Trophoblast cell (in vitro differentiated cells and primary cell): Measurements from ENCODE around the gene DGKK.

Experiments
- DNase-seq, 2 donors: peaks; one replicate each; pipeline ENCODE4 v3.0.0-alpha.2; 2016
- H2AFZ ChIP-seq: 2 replicates; pipeline ENCODE4 v1.6.1; 2013; ENCODE audit warnings: low read length, moderate library complexity, mild to moderate bottlenecking; ENCODE audit not compliant: insufficient read depth, poor library complexity
- H2AK5ac ChIP-seq: 2 replicates; pipeline ENCODE4 v1.6.1; 2013; ENCODE audit warnings: mild to moderate bottlenecking, low read length
- H2BK120ac ChIP-seq: 2 replicates; pipeline ENCODE4 v1.6.1; 2013; ENCODE audit warnings: low read length, mild to moderate bottlenecking, moderate library complexity; ENCODE audit not compliant: insufficient read depth, poor library complexity
- H2BK12ac ChIP-seq: 2 replicates; pipeline ENCODE4 v1.6.1; 2013; ENCODE audit warnings: mild to moderate bottlenecking, low read length, moderate library complexity
- H2BK5ac ChIP-seq: 2 replicates; pipeline ENCODE4 v1.6.1; 2013; ENCODE audit warnings: low read length, low read depth, moderate library complexity, mild to moderate bottlenecking; ENCODE audit not compliant: poor library complexity
- H3K14ac ChIP-seq: 2 replicates; pipeline ENCODE4 v1.6.1; 2013; ENCODE audit warnings: mild to moderate bottlenecking, low read length
- H3K18ac ChIP-seq: 2 replicates; pipeline ENCODE4 v1.6.1; 2013; ENCODE audit warnings: mild to moderate bottlenecking, low read length
- H3K23ac ChIP-seq: 2 replicates; pipeline ENCODE4 v1.6.1; 2013; ENCODE audit warnings: low read length
- H3K27ac ChIP-seq: 2 replicates; pipeline ENCODE4 v1.5.1; 2013; ENCODE audit warnings: low read depth, mild to moderate bottlenecking, inconsistent platforms, low read length, moderate library complexity
- H3K27me3 ChIP-seq: 2 replicates; pipeline ENCODE4 v1.6.1; 2013; ENCODE audit warnings: inconsistent platforms, mild to moderate bottlenecking, low read length, moderate library complexity; ENCODE audit not compliant: insufficient read depth
- H3K36me3 ChIP-seq, 2 experiments: 1 replicate in 1 of 2; 2 replicates in 1 of 2; pipeline ENCODE4 v1.6.1; 2013; ENCODE audit warnings: low read length in 2 of 2, mild to moderate bottlenecking in 2 of 2, moderate library complexity in 1 of 2; ENCODE audit not compliant: insufficient read depth in 2 of 2, control insufficient read depth in 1 of 2
- H3K4ac ChIP-seq: 2 replicates; pipeline ENCODE4 v1.6.1; 2013; ENCODE audit warnings: low read depth, mild to moderate bottlenecking, low read length, moderate library complexity
- H3K4me1 ChIP-seq, 2 experiments: 1 replicate in 1 of 2; 2 replicates in 1 of 2; pipeline ENCODE4 v1.6.1; 2013; ENCODE audit warnings: low read length in 2 of 2, mild to moderate bottlenecking in 2 of 2, moderate library complexity in 1 of 2; ENCODE audit not compliant: insufficient read depth in 2 of 2, control insufficient read depth in 1 of 2
- H3K4me2 ChIP-seq: 2 replicates; pipeline ENCODE4 v1.6.1; 2013; ENCODE audit warnings: inconsistent platforms, mild to moderate bottlenecking, low read length, moderate library complexity
- H3K4me3 ChIP-seq: 2 replicates; pipeline ENCODE4 v1.5.1; 2013; ENCODE audit warnings: mild to moderate bottlenecking, low read depth, low read length, inconsistent platforms
- H3K79me1 ChIP-seq: one replicate; pipeline ENCODE4 v1.6.1; 2013; ENCODE audit warnings: low read length
- H3K79me2 ChIP-seq: 2 replicates; pipeline ENCODE4 v1.6.1; 2013; ENCODE audit warnings: low read length, mild to moderate bottlenecking; ENCODE audit not compliant: control insufficient read depth, insufficient read depth, poor library complexity
- H3K9ac ChIP-seq: 2 replicates; pipeline ENCODE4 v1.6.1; 2013; ENCODE audit warnings: mild to moderate bottlenecking, low read length
- H3K9me3 ChIP-seq: 2 replicates; pipeline ENCODE4 v1.6.1; 2013; ENCODE audit warnings: low read depth, mild to moderate bottlenecking, control low read depth, inconsistent platforms, low read length; ENCODE audit not compliant: insufficient read depth
- H4K12ac ChIP-seq: 2 replicates; pipeline ENCODE4 v1.6.1; 2013; ENCODE audit warnings: low read depth, mild to moderate bottlenecking, low read length, moderate library complexity
- H4K8ac ChIP-seq: 2 replicates; pipeline ENCODE4 v1.6.1; 2013; ENCODE audit warnings: low read depth, mild to moderate bottlenecking, low read length, moderate library complexity
- H4K91ac ChIP-seq: one replicate; pipeline ENCODE4 v1.6.1; 2013; ENCODE audit warnings: low read depth, mild to moderate bottlenecking, low read length, moderate library complexity
- WGBS: extraction: QIAGEN DNeasy Blood & Tissue Kit; methylation state at CpG from one replicate; pipeline ENCODE4 v1.1.7; 2013; ENCODE audit warnings: missing lambda C conversion rate; ENCODE audit not compliant: insufficient read length, insufficient coverage; ENCODE audit errors: extremely low coverage; 5-methylcytosine and 5-hydroxymethylcytosine counted together

Gene DGKK

DNA sequence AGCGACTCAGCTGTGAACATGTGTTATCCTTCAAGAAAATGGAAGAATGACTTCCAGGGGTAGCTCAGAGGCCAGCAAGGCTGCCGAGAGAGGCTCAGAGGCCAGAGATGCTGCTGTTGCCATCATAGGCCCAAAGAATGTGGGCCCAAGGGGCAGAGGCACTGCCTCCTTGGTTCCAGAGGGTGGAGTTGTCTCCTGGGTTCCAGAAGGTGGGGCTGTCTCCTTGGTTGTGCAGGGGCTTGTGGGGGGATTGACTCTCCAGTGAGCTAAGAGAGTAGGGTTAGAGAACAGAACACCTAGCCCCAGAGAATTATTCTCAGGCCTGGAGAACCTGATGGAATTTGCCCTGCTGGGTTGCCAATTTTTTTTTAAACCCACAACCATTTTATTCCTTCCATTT, 62.6 kb downstream of the DGKK start:
- Histone ChIP-seq H3K18ac (no peak overlapping the region), H3K23ac (no peak overlapping the region), H3K4ac (no peak overlapping the region), H3K9ac (no peak overlapping the region), H3K9me3 (no peaks in the 10 kb centered on the region), H3K27ac (no peak overlapping the region), H3K36me3 (peaks cover 4 to 7% of the 10 kb centered on the region in 2 experiments), H3K4me2 (no peak overlapping the region), H3K4me3 (no peak overlapping the region), H3K14ac (no peak overlapping the region), H4K91ac (no peak overlapping the region), H2AFZ (no peak overlapping the region), H3K4me1 (peaks cover 3 to 4% of the 10 kb centered on the region in 2 experiments), H2BK12ac (no peak overlapping the region), H3K79me2 (no peaks in the 10 kb centered on the region), H4K8ac (no peak overlapping the region), H3K27me3 (no peaks in the 10 kb centered on the region), H2BK5ac (no peak overlapping the region), H3K79me1 (no peaks in the 10 kb centered on the region), H2BK120ac (no peak overlapping the region), H4K12ac (no peak overlapping the region), H2AK5ac (no peak overlapping the region)
- no CpG with 5 or more reads among the region's 2 CpGs for WGBS
- no peak for DNase-seq

DNA sequence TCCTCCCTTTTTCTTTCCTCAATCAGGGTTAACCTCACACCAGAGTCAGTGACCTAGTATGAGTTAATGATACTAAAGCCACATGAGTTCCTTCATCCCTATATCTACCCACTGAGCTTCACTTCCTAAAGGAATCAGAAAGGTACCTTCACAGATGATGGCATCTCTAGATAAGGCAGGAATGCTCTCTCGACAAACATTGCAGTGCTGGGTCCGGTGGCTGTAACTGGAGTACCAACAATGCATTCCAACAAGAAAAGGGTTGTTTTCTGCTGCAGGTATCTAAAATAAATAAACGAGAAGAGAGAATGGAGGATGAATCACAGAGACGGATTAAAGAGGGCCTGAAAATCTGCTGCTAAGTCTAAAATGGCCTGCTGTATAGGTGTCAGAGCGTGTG, 66.7 kb downstream of the DGKK start:
- Histone ChIP-seq H4K91ac (no peak overlapping the region), H3K36me3 (peaks cover 7 to 15% of the 10 kb centered on the region in 2 experiments), H2BK120ac (no peak overlapping the region), H3K4me3 (no peak overlapping the region), H3K18ac (no peak overlapping the region), H3K79me2 (no peaks in the 10 kb centered on the region), H3K9ac (no peak overlapping the region), H2AFZ (no peak overlapping the region), H4K12ac (no peak overlapping the region), H2BK5ac (no peak overlapping the region), H4K8ac (no peak overlapping the region), H3K23ac (no peak overlapping the region), H3K9me3 (no peaks in the 10 kb centered on the region), H2AK5ac (no peak overlapping the region), H3K4me1 (peaks cover 3 to 4% of the 10 kb centered on the region in 2 experiments), H3K27ac (peak overlapping the region; percentile 10), H3K79me1 (no peaks in the 10 kb centered on the region), H3K4ac (no peak overlapping the region), H3K4me2 (no peak overlapping the region), H3K27me3 (no peaks in the 10 kb centered on the region), H2BK12ac (no peak overlapping the region), H3K14ac (no peak overlapping the region)
- DNase-seq, result peak; percentile 42 to 73
- WGBS, result no CpG with 5 or more reads among the region's 5 CpGs

- Histone ChIP-seq H4K12ac (no peak overlapping the region), H4K91ac (no peak overlapping the region), H3K4me2 (no peak overlapping the region), H2BK5ac (no peak overlapping the region), H3K4ac (no peak overlapping the region), H3K9ac (no peak overlapping the region), H2BK120ac (no peak overlapping the region), H3K27me3 (no peaks in the 10 kb centered on the region), H3K23ac (no peak overlapping the region), H4K8ac (no peak overlapping the region), H3K79me1 (no peaks in the 10 kb centered on the region), H3K18ac (no peak overlapping the region), H3K27ac (no peak overlapping the region), H3K9me3 (no peaks in the 10 kb centered on the region), H3K79me2 (no peaks in the 10 kb centered on the region), H3K4me1 (peaks cover 3 to 4% of the 10 kb centered on the region in 2 experiments), H2AK5ac (no peak overlapping the region), H2BK12ac (peak overlapping the region; percentile 22), H2AFZ (no peak overlapping the region), H3K4me3 (no peak overlapping the region), H3K36me3 (peaks cover 5 to 14% of the 10 kb centered on the region in 2 experiments), H3K14ac (no peak overlapping the region)
- no CpG with 5 or more reads among the region's 3 CpGs for WGBS
- DNase-seq, result peak; percentile 69 to 82
Measured at GRCh38 chrX:50402886-50403285, 67.7 kb downstream of the DGKK start.

DNA sequence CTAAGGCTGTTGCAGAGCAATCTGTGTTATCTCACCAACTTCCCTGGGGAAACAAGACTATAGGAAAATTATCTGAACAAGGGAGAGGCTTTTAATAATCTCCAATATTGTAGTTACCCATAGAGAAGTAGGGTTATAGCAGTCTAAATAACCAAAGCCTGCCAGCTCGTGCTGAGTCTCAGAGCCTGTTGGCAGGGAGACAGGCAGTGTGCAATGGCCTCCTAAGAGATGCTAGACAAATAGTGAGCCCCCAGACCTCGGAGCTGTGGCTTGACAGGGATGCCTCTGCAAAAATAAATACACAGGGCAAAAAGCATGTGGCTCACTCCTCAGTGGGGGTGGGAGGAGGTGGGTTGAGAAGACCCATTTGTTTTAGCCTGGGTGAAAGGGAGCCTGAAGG, 76.7 kb downstream of the DGKK start:
- H4K91ac ChIP-seq, result no peak overlapping the region
- H2BK12ac ChIP-seq, result no peak overlapping the region
- H2AK5ac ChIP-seq, result no peak overlapping the region
- no peak overlapping the region for H3K4me3 ChIP-seq
- no peak overlapping the region for H3K9ac ChIP-seq
- peaks cover 11 to 32% of the 10 kb centered on the region in 2 experiments for H3K36me3 ChIP-seq
- H3K79me2 ChIP-seq, result no peaks in the 10 kb centered on the region
- H3K4ac ChIP-seq, result no peak overlapping the region
- no peak overlapping the region for H3K14ac ChIP-seq
- H3K4me2 ChIP-seq, result no peak overlapping the region
- H4K8ac ChIP-seq, result no peak overlapping the region
- no peak overlapping the region for H2BK120ac ChIP-seq
- H2AFZ ChIP-seq, result no peak overlapping the region
- no peak for DNase-seq
- WGBS, result no CpG with 5 or more reads among the region's 2 CpGs
- H2BK5ac ChIP-seq, result no peak overlapping the region
- no peak overlapping the region for H4K12ac ChIP-seq
- no peaks in the 10 kb centered on the region for H3K9me3 ChIP-seq
- no peaks in the 10 kb centered on the region for H3K27me3 ChIP-seq
- no peak overlapping the region for H3K27ac ChIP-seq
- no peak overlapping the region for H3K18ac ChIP-seq
- H3K79me1 ChIP-seq, result no peaks in the 10 kb centered on the region
- no peak overlapping the region for H3K23ac ChIP-seq
- H3K4me1 ChIP-seq, result no peaks in the 10 kb centered on the region
